PFSK-1 (cell line): ENCODE data around the gene TFF2.

Experiments
- FOXP2 ChIP-seq: optimal IDR thresholded peaks from 2 replicates; pipeline ENCODE3; 2011; ENCODE audit warnings: borderline replicate concordance, control low read depth, inconsistent platforms; ENCODE audit not compliant: insufficient read depth; ENCODE audit errors: extremely low read length, extremely low read depth
- POLR2AphosphoS5 ChIP-seq: IDR thresholded peaks from 2 replicates; pipeline ENCODE4 v1.6.1; 2012; ENCODE audit warnings: low read depth, mild to moderate bottlenecking, control low read depth, low read length, moderate library complexity
- SIN3A ChIP-seq: IDR thresholded peaks from 2 replicates; pipeline ENCODE4 v1.6.1; 2012; ENCODE audit warnings: mild to moderate bottlenecking, low read length, moderate library complexity, borderline replicate concordance; ENCODE audit not compliant: insufficient read depth
- TAF1 ChIP-seq: IDR thresholded peaks from 2 replicates; pipeline ENCODE4 v1.6.1; 2012; ENCODE audit warnings: low read length, control low read depth, borderline replicate concordance; ENCODE audit not compliant: insufficient read depth
- TF ChIP-seq, protein P1 (sequence below), 2 experiments: IDR thresholded peaks; 2 replicates each; pipeline versions ENCODE4 v1.6.1 to v1.8.0; 2011 to 2012; ENCODE audit warnings: low read depth in 2 of 2, low read length in 2 of 2, control low read depth in 1 of 2, inconsistent platforms in 1 of 2, mild to moderate bottlenecking in 1 of 2, moderate library complexity in 1 of 2; ENCODE audit not compliant: insufficient read depth in 1 of 2

The TFF2 gene

DNA sequence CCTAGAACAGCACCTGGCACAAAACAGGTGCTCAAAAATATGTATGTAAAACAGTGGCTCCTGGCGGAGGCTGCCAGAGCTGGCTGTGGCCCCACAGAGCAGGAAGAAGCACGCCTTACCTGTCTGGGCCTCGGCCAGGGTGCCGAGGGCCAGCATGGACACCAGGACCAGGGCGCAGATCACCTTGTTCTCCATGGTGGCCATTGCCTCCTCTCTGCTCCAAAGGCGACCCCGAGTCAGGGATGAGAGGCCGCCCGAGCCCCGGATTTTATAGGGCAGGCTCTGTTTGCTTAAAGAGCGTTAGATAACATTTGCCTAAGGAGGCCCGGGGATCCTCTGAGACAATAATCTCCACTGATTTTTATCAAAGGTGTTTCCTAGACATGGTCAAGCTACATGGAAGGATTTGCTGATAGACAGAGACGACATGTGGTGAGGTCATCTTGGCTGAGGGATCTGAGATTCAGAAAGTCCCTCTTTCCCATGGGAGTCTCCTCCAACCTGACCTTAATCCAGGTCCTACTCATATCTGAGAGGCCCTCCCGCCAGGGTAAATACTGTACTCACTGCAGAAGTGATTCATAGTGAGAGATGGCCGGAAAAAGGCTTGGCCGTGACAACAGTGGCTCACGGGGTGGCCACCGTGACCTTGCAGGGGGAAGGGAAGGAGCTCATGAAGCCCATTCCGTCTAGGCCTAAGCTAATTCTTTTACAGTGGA is 15.7 kb upstream of the TFF2 start, which contains the start of gene TFF1:
Gene TFF1, minus strand, starts transcription at position 244 of the 719 bp plus-strand sequence. Its CDS starts 40 bp downstream, at position 204.
- TF ChIP-seq, protein P1, sequence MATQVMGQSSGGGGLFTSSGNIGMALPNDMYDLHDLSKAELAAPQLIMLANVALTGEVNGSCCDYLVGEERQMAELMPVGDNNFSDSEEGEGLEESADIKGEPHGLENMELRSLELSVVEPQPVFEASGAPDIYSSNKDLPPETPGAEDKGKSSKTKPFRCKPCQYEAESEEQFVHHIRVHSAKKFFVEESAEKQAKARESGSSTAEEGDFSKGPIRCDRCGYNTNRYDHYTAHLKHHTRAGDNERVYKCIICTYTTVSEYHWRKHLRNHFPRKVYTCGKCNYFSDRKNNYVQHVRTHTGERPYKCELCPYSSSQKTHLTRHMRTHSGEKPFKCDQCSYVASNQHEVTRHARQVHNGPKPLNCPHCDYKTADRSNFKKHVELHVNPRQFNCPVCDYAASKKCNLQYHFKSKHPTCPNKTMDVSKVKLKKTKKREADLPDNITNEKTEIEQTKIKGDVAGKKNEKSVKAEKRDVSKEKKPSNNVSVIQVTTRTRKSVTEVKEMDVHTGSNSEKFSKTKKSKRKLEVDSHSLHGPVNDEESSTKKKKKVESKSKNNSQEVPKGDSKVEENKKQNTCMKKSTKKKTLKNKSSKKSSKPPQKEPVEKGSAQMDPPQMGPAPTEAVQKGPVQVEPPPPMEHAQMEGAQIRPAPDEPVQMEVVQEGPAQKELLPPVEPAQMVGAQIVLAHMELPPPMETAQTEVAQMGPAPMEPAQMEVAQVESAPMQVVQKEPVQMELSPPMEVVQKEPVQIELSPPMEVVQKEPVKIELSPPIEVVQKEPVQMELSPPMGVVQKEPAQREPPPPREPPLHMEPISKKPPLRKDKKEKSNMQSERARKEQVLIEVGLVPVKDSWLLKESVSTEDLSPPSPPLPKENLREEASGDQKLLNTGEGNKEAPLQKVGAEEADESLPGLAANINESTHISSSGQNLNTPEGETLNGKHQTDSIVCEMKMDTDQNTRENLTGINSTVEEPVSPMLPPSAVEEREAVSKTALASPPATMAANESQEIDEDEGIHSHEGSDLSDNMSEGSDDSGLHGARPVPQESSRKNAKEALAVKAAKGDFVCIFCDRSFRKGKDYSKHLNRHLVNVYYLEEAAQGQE (IDR thresholded peaks at IDR 0.05; ENCODE audit: insufficient read depth in 1 of 2, low read depth in 2 of 2, low read length in 2 of 2), result no peak
- TF ChIP-seq TAF1, result no peak
- no peak for TF ChIP-seq FOXP2
- no peak for TF ChIP-seq POLR2AphosphoS5
- TF ChIP-seq SIN3A, result no peak

DNA sequence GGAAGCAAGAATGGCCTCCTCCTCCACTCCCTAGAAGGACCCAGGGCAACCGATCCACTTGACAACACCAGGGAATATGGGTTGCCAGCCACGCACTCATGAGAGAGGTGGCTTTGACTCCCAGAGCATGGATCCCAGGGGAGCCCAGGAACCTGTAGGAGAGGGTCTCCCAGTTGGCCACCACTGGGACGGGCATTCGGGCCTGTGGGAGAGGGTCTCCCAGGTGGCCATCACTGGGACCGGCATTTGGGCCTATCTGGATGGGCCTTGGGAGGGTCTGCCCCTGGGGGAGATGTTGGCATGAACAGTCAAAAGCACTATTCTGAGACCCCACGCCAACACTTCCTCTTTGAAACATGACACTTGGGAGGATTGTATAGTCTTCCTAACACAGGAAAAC is 15.0 kb upstream of the TFF2 start:
- TF ChIP-seq TAF1 (no peak), SIN3A (no peak), POLR2AphosphoS5 (no peak), FOXP2 (no peak)
- TF ChIP-seq, protein P1 (IDR thresholded peaks at IDR 0.05; ENCODE audit: insufficient read depth in 1 of 2, low read depth in 2 of 2, low read length in 2 of 2), result no peak

DNA sequence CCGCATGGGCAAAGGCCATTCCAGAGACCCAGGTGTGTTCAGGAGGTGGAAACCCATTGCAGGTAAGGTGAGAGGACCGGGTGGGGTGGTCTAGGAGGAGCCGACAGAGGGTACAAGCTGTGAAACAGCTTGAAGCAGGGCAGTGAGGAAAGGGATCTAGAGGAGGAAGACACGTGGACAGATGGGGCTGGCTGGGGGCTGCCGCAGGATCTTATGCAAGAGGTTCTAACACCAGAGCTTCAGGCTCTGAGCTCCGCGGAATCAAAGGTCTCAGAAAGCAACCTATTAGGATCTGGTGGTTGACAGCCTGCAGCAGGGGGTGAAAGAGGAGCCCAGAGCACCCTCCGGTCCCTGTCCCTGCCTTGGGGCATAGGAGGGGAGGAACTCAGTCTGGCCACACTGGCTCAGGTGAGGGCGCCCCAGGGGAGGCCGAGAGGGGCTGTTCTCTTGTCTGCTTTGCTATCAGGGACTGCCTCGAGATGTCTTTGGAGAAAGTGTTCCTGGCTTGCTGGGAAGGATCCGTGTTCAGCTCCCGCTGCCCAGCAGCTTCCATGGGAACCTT is 13.6 kb upstream of the TFF2 start:
- TF ChIP-seq POLR2AphosphoS5, result no peak
- TF ChIP-seq, protein P1 (IDR thresholded peaks at IDR 0.05; ENCODE audit: insufficient read depth in 1 of 2, low read depth in 2 of 2, low read length in 2 of 2), result no peak
- no peak for TF ChIP-seq FOXP2
- TF ChIP-seq TAF1, result no peak
- TF ChIP-seq SIN3A, result no peak

DNA sequence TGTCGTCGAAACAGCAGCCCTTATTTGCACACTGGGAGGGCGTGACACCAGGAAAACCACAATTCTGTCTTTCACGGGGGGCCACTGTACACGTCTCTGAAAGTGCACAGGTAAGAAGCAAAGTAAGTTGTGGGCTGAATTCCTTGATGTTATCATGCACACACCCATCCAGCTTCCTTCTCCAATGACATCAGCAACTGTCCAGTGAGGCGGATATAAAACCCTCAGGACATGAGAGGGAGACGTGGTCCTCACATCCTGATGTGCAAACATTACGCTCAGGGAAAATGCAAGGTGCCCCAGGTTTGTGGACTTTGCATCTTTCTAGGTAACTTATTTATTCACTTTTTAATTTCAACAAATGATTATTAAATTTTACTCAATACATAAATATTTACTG is 12.5 kb upstream of the TFF2 start:
- TF ChIP-seq TAF1 (no peak), SIN3A (no peak), POLR2AphosphoS5 (no peak), FOXP2 (no peak)
- TF ChIP-seq, protein P1 (IDR thresholded peaks at IDR 0.05; ENCODE audit: insufficient read depth in 1 of 2, low read depth in 2 of 2, low read length in 2 of 2), result no peak
